PC-3 (cell line): Measurements from ENCODE around the gene MYH10. TPM values are rescaled to one million over a fixed set of nuclear protein-coding genes. Genes with fewer than 3 reads are reported as not detected.

ENCODE experiments used
- ATAC-seq: fragments of 200-7000 bp; cut with Tn5 transposase; 2 replicates; pipeline ENCODE4 v1.9.1; 2020; ENCODE audit warnings: mild to moderate bottlenecking, moderate library complexity
- BruUV-seq: library from RNA; stranded (reverse); fragments of 400-500 nt; replicated peaks from 2 replicates; lab custom pipeline; 2021; lab: Mats Ljungman, UMichigan
- CTCF ChIA-PET: fragments of 300-600 bp; sonication (Branson Sonifier 250); formaldehyde crosslinking; loops from one replicate; lab custom pipeline; 2022; ENCODE audit warnings: antibody characterized with exemption; lab: Charles Lee
- POLR2A ChIA-PET: fragments of 300-600 bp; sonication (Branson Sonifier 250); formaldehyde crosslinking; loops from one replicate; lab custom pipeline; 2022; ENCODE audit warnings: antibody characterized with exemption; ENCODE audit not compliant: unreplicated experiment; lab: Charles Lee
- DNase-seq: peaks from one replicate; pipeline ENCODE4 v3.0.0-alpha.2; 2015
- H2AFZ ChIP-seq: fragments of 300-600 bp; sonication (generic); 2 replicates; pipeline ENCODE4 v1.6.0; 2016; ENCODE audit warnings: antibody characterized with exemption, low read length
- H3F3A ChIP-seq: fragments of 300-600 bp; sonication (generic); one replicate; pipeline ENCODE4 v1.6.0; 2017; ENCODE audit warnings: antibody characterized with exemption, low read length, control low read depth, mild to moderate bottlenecking; ENCODE audit not compliant: unreplicated experiment
- H3K27ac ChIP-seq: fragments of 300-600 bp; sonication (generic); 2 replicates; pipeline ENCODE4 v1.5.1; 2016; ENCODE audit warnings: mild to moderate bottlenecking, low read length
- H3K27me3 ChIP-seq: fragments of 300-600 bp; sonication (generic); 2 replicates; pipeline ENCODE4 v1.6.1; 2016; ENCODE audit warnings: low read length, mixed read lengths
- H3K36me3 ChIP-seq: fragments of 300-600 bp; sonication (generic); 2 replicates; pipeline ENCODE4 v1.6.1; 2016; ENCODE audit warnings: low read depth, mixed run types, low read length, mixed read lengths
- H3K4me1 ChIP-seq: fragments of 300-600 bp; sonication (generic); 2 replicates; pipeline ENCODE4 v1.5.1; 2016; ENCODE audit warnings: low read length; ENCODE audit not compliant: insufficient read depth
- H3K4me2 ChIP-seq: fragments of 300-600 bp; sonication (generic); 2 replicates; pipeline ENCODE4 v1.6.0; 2016; ENCODE audit warnings: low read length
- H3K4me3 ChIP-seq: fragments of 300-600 bp; sonication (generic); 2 replicates; pipeline ENCODE4 v1.5.1; 2016; ENCODE audit warnings: mild to moderate bottlenecking, low read length, mixed read lengths
- H3K79me2 ChIP-seq: fragments of 300-600 bp; sonication (generic); 2 replicates; pipeline ENCODE4 v1.6.1; 2017; ENCODE audit warnings: low read length, mixed read lengths
- H3K9ac ChIP-seq: fragments of 300-600 bp; sonication (generic); 2 replicates; pipeline ENCODE4 v1.6.0; 2016; ENCODE audit warnings: mild to moderate bottlenecking, low read length
- H3K9me2 ChIP-seq: fragments of 300-600 bp; sonication (generic); replicated peaks from 2 replicates; pipeline ENCODE4 v1.6.1; 2016; ENCODE audit warnings: mixed run types, low read length, mixed read lengths
- H3K9me3 ChIP-seq: fragments of 300-600 bp; sonication (generic); 2 replicates; pipeline ENCODE4 v1.6.1; 2016; ENCODE audit warnings: low read length, mixed read lengths
- H4K20me1 ChIP-seq: fragments of 300-600 bp; sonication (generic); 2 replicates; pipeline ENCODE4 v1.6.1; 2016; ENCODE audit warnings: low read length, mixed read lengths
- CTCF ChIP-seq: fragments of 300-600 bp; sonication (generic); conservative IDR thresholded peaks from 2 replicates; pipeline ENCODE4 v1.5.1; 2017; ENCODE audit warnings: antibody characterized with exemption, low read depth, mild to moderate bottlenecking, low read length
- EZH2 ChIP-seq: fragments of 300-600 bp; sonication (generic); IDR thresholded peaks from one replicate; pipeline ENCODE4 v1.6.1; 2017; ENCODE audit warnings: antibody characterized with exemption, mild to moderate bottlenecking, low read length; ENCODE audit not compliant: unreplicated experiment
- EZH2phosphoT487 ChIP-seq: fragments of 300-600 bp; sonication (generic); IDR thresholded peaks from 2 replicates; pipeline ENCODE4 v1.6.1; 2018; ENCODE audit warnings: mild to moderate bottlenecking, antibody characterized with exemption, low read length, borderline replicate concordance
- intact Hi-C: fragments of 100-400 bp; cut with micrococcal nuclease; formaldehyde crosslinking; loops from 2 replicates; pipeline ENCODE4 v1.9.0; 2023
- total RNA-seq: library from RNA; depleted of rRNA; stranded (reverse); fragments of >200 nt; gene quantifications from 2 replicates; pipeline ENCODE4 v1.2.3, GENCODE V29; 2014

Gene MYH10
- total RNA-seq, 1 experiment from 2014 or later, result 44.6 TPM

DNA sequence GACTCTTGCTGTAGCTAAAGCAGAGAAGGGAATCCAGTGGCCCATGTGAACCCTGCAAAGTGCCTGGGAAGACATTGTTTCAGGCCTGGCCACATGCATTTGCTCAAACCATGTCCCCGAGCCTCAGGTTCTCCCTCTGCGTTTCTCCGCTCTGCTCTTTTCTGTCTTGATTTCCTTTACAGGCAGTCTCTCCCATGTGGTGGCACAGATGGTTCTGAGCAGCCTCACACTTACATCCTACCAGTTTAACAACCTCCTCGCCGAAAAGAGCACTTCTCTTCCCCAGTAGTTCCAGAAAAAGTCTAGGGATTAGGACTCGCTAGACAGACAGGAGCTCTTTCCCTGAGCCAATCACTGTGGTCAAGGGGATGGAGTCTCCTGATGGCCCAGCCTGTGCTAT, 28.3 kb upstream of the MYH10 start:
- Histone ChIP-seq H3K4me2 (no peak overlapping the region), H3K79me2 (no peaks in the 10 kb centered on the region), H3K27me3 (peaks cover 20% of the 10 kb centered on the region), H3K9ac (no peak overlapping the region), H3K36me3 (no peaks in the 10 kb centered on the region), H3K4me1 (no peaks in the 10 kb centered on the region), H3F3A (no peaks in the 10 kb centered on the region), H3K9me3 (no peaks in the 10 kb centered on the region), H4K20me1 (no peaks in the 10 kb centered on the region), H3K4me3 (no peak overlapping the region), H2AFZ (no peak overlapping the region), H3K27ac (no peak overlapping the region), H3K9me2 (no peaks in the 10 kb centered on the region)
- BruUV-seq, result no TSS peak
- intact Hi-C loops, result no loop called here
- TF ChIP-seq EZH2phosphoT487 (no peak), CTCF (no peak), EZH2 (no peak)
- CTCF ChIA-PET, result no interaction called here
- POLR2A ChIA-PET, result no interaction called here
- ATAC-seq (no peak), DNase-seq (no peak)

- Histone ChIP-seq H4K20me1 (no peaks in the 10 kb centered on the region), H3K9me3 (no peaks in the 10 kb centered on the region), H2AFZ (no peak overlapping the region), H3K9me2 (no peaks in the 10 kb centered on the region), H3K4me2 (no peak overlapping the region), H3K27ac (no peak overlapping the region), H3K4me1 (no peaks in the 10 kb centered on the region), H3K9ac (no peak overlapping the region), H3K79me2 (no peaks in the 10 kb centered on the region), H3F3A (no peaks in the 10 kb centered on the region), H3K4me3 (no peak overlapping the region), H3K27me3 (peaks cover 17% of the 10 kb centered on the region), H3K36me3 (no peaks in the 10 kb centered on the region)
- TF ChIP-seq EZH2phosphoT487, result no peak
- no peak for TF ChIP-seq EZH2
- no peak for TF ChIP-seq CTCF
- no TSS peak for BruUV-seq
- no peak for ATAC-seq
- CTCF ChIA-PET, result no interaction called here
- POLR2A ChIA-PET, result no interaction called here
- intact Hi-C loops, result no loop called here
- no peak for DNase-seq
These were observed 26.2 kb upstream of the MYH10 start for GRCh38 chr17:8656693-8657092.

DNA sequence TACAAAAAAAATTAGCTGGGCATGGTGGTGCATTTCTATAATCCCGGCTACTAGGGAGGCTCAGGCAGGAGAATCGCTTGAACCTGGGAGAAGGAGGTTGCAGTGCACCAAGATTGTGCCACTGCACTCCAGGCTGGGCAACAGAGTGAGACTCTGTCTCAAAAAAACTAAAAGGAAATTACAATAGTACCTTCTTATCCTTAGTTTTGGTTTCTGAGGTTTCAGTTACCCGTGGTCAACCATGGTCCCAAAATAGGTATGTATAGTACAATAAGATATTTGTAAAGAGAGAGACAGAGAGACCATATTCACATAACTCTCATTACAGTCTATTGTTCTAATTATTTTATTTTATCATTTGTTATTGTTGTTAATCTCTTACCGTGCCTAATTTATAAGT, 24.3 kb upstream of the MYH10 start:
- H4K20me1 ChIP-seq, result no peaks in the 10 kb centered on the region
- no peak overlapping the region for H3K4me2 ChIP-seq
- H3K27me3 ChIP-seq, result peaks cover 16% of the 10 kb centered on the region; the same call in 1 of the 2 replicates
- no peak for DNase-seq
- BruUV-seq, result no TSS peak
- H3K9me2 ChIP-seq, result no peaks in the 10 kb centered on the region
- H3K4me3 ChIP-seq, result no peak overlapping the region
- no peaks in the 10 kb centered on the region for H3K9me3 ChIP-seq
- H3K9ac ChIP-seq, result no peak overlapping the region
- H3K4me1 ChIP-seq, result no peaks in the 10 kb centered on the region
- H3K36me3 ChIP-seq, result no peaks in the 10 kb centered on the region
- H3K79me2 ChIP-seq, result no peaks in the 10 kb centered on the region
- TF ChIP-seq EZH2phosphoT487 (no peak), EZH2 (no peak), CTCF (no peak)
- H3K27ac ChIP-seq, result no peak overlapping the region
- no peak for ATAC-seq
- no peak overlapping the region for H2AFZ ChIP-seq
- ChIA-PET POLR2A (no interaction called here), CTCF (no interaction called here)
- H3F3A ChIP-seq, result no peaks in the 10 kb centered on the region
- intact Hi-C loops, result no loop called here
